ENCODE data around the gene CACNA2D2. TPM values are rescaled to one million over a fixed set of nuclear protein-coding genes. Genes with fewer than 3 reads are reported as not detected.

Gene CACNA2D2
- total RNA-seq, 1 donor = not detected

DNA sequence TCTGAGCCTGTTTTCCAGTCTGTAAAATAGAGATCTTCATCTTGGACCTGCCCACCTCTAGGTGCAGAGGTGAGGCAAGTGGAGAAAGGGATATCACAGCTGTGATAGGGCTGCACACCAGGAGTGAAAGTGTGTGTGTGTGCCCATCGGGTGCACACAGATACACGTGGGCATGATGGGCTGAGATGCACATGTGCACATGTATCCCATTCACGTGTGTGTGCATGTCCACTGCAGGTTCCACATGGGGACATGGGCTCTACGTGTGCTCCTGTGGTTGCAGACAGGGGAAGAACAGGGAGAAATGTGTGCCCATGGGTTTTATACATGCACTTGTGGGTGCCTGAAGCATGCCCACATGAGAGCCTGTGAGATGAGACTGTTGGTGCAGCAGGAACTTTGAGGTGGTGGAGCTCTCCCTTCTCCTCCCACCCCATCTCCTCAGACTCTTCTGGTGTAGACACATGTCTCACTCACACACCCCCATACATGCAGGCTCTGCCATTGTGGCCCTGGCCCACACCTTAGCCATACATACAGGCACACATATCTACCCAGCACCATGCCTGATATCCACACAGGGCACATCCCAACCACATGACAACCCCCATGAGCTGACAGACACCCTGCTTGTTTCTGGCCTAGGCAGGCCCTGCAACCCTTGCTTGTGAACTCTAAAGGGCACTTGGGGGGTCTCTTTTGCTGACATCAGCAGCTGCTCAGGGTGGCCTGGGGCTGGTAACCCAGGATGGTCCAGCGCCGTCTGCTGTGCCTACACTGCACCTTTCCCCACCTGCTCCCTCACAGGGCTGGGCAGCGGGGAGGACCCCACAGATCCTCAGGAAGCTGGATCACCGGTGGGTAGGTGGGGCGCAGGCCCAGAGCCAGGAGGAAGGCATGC, 86.4 kb downstream of the CACNA2D2 start:
- no peak overlapping the region for H2AFZ ChIP-seq (ENCODE audit: low read length)
- no peaks in the 10 kb centered on the region for H3K4me1 ChIP-seq (ENCODE audit: insufficient read depth, low read length)
- H3K79me2 ChIP-seq (ENCODE audit: insufficient read depth, low read length) = no peaks in the 10 kb centered on the region
- no peak for DNase-seq (ENCODE audit: insufficient read length, low spot score, missing footprints)
- no peak overlapping the region for H3K27ac ChIP-seq (ENCODE audit: low read depth, low read length)
- H3K4me3 ChIP-seq (ENCODE audit: insufficient read depth, low read length) = no peak overlapping the region
- no peaks in the 10 kb centered on the region for H3K36me3 ChIP-seq (ENCODE audit: insufficient read depth, low read length)
- TF ChIP-seq, protein P1, sequence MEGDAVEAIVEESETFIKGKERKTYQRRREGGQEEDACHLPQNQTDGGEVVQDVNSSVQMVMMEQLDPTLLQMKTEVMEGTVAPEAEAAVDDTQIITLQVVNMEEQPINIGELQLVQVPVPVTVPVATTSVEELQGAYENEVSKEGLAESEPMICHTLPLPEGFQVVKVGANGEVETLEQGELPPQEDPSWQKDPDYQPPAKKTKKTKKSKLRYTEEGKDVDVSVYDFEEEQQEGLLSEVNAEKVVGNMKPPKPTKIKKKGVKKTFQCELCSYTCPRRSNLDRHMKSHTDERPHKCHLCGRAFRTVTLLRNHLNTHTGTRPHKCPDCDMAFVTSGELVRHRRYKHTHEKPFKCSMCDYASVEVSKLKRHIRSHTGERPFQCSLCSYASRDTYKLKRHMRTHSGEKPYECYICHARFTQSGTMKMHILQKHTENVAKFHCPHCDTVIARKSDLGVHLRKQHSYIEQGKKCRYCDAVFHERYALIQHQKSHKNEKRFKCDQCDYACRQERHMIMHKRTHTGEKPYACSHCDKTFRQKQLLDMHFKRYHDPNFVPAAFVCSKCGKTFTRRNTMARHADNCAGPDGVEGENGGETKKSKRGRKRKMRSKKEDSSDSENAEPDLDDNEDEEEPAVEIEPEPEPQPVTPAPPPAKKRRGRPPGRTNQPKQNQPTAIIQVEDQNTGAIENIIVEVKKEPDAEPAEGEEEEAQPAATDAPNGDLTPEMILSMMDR (IDR thresholded peaks at IDR 0.05; ENCODE audit: extremely low read depth, low read depth, low read length) = no peak
- no peaks in the 10 kb centered on the region for H3K27me3 ChIP-seq (ENCODE audit: insufficient read depth, low read length)
- H3K9me3 ChIP-seq (ENCODE audit: low read depth, low read length) = no peaks in the 10 kb centered on the region
- H4K20me1 ChIP-seq (ENCODE audit: insufficient read depth, low read length) = no peaks in the 10 kb centered on the region
- no peak overlapping the region for H3K4me2 ChIP-seq (ENCODE audit: insufficient read depth, low read length)

DNA sequence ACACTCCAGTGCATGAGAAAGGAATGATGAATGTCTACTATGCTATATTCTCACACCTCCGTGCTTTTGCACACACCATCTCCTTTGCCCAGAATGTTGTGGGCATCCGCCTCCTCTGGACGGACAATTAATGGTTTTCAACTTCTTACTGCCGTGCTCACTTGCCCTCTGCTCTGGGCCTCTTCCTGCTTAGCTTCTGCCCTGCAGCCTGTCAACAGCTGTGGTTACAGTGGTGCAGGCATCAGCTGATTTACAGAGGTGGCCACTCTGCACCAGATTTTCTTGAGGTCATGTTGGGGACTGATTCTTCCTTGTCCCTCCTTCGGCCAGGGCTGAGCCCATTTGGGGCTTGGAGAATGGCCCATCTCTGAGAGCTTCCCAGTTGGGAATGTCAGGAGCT, 87.6 kb downstream of the CACNA2D2 start:
- Histone ChIP-seq H3K79me2 (ENCODE audit: insufficient read depth, low read length) (no peaks in the 10 kb centered on the region), H3K4me2 (ENCODE audit: insufficient read depth, low read length) (no peak overlapping the region), H3K9me3 (ENCODE audit: low read depth, low read length) (no peaks in the 10 kb centered on the region), H3K4me1 (ENCODE audit: insufficient read depth, low read length) (no peaks in the 10 kb centered on the region), H2AFZ (ENCODE audit: low read length) (no peak overlapping the region), H3K4me3 (ENCODE audit: insufficient read depth, low read length) (no peak overlapping the region), H4K20me1 (ENCODE audit: insufficient read depth, low read length) (no peaks in the 10 kb centered on the region), H3K27ac (ENCODE audit: low read depth, low read length) (no peak overlapping the region), H3K27me3 (ENCODE audit: insufficient read depth, low read length) (no peaks in the 10 kb centered on the region), H3K36me3 (ENCODE audit: insufficient read depth, low read length) (no peaks in the 10 kb centered on the region)
- TF ChIP-seq, protein P1 (IDR thresholded peaks at IDR 0.05; ENCODE audit: extremely low read depth, low read depth, low read length) = no peak
- DNase-seq (ENCODE audit: insufficient read length, low spot score, missing footprints) = no peak

DNA sequence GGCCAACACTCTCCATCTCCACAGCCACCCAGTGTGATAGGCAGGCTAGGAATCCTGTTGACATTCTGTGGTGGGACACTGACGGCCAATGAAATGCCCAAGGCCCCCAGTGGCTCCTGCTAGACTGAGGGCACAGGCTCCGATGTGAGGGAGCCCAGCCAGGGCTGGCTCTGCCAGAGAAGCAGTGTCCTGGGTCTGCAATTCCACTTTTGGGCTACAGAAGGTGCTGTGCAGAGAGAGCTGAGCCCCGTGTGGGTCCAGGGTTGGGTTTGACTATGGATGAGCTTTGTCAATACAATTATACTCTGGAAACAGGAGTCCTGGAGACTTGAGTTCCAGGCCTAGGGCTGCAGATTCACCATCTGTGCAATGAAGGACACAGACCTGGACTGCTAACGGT, 88.4 kb downstream of the CACNA2D2 start:
- TF ChIP-seq, protein P1 (IDR thresholded peaks at IDR 0.05; ENCODE audit: extremely low read depth, low read depth, low read length) = peak; percentile 5

DNA sequence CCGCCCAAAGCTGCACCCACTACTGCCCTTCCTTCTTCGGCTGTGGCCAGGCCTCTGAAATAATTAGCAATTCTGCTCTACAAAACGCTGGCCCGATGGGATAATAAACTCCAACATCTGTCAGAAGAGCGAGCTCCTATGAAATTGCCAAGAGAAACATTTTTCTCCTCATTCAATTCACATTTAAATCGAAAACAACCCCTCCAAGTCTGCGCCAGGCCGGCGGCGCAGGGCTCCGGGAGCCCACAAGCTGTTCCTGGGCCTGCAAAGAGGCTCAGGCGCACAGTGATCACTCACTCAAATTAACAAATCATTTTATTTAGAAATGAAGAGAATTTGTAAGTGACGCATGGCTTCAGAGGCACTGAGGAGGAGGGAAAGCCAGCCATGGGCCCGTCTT, 88.8 kb downstream of the CACNA2D2 start:
- H3K27ac ChIP-seq (ENCODE audit: low read depth, low read length) = no peak overlapping the region
- H3K4me2 ChIP-seq (ENCODE audit: insufficient read depth, low read length) = no peak overlapping the region
- TF ChIP-seq, protein P1 (IDR thresholded peaks at IDR 0.05; ENCODE audit: extremely low read depth, low read depth, low read length) = no peak
- no peaks in the 10 kb centered on the region for H3K4me1 ChIP-seq (ENCODE audit: insufficient read depth, low read length)
- DNase-seq (ENCODE audit: insufficient read length, low spot score, missing footprints) = no peak
- H3K36me3 ChIP-seq (ENCODE audit: insufficient read depth, low read length) = no peaks in the 10 kb centered on the region
- no peak overlapping the region for H3K4me3 ChIP-seq (ENCODE audit: insufficient read depth, low read length)
- H4K20me1 ChIP-seq (ENCODE audit: insufficient read depth, low read length) = no peaks in the 10 kb centered on the region
- H3K79me2 ChIP-seq (ENCODE audit: insufficient read depth, low read length) = no peaks in the 10 kb centered on the region
- no peaks in the 10 kb centered on the region for H3K9me3 ChIP-seq (ENCODE audit: low read depth, low read length)
- H3K27me3 ChIP-seq (ENCODE audit: insufficient read depth, low read length) = no peaks in the 10 kb centered on the region
- H2AFZ ChIP-seq (ENCODE audit: low read length) = no peak overlapping the region

More for the DNA sequence above, 88.4 kb downstream of the CACNA2D2 start:
- Histone ChIP-seq H3K9me3 (ENCODE audit: low read depth, low read length) (no peaks in the 10 kb centered on the region), H3K27me3 (ENCODE audit: insufficient read depth, low read length) (no peaks in the 10 kb centered on the region), H2AFZ (ENCODE audit: low read length) (no peak overlapping the region), H3K4me2 (ENCODE audit: insufficient read depth, low read length) (no peak overlapping the region), H3K27ac (ENCODE audit: low read depth, low read length) (no peak overlapping the region), H3K4me3 (ENCODE audit: insufficient read depth, low read length) (no peak overlapping the region), H3K36me3 (ENCODE audit: insufficient read depth, low read length) (no peaks in the 10 kb centered on the region), H4K20me1 (ENCODE audit: insufficient read depth, low read length) (no peaks in the 10 kb centered on the region), H3K79me2 (ENCODE audit: insufficient read depth, low read length) (no peaks in the 10 kb centered on the region), H3K4me1 (ENCODE audit: insufficient read depth, low read length) (no peaks in the 10 kb centered on the region)
- no peak for DNase-seq (ENCODE audit: insufficient read length, low spot score, missing footprints)
